CD14-positive monocyte (primary cell): Measurements from ENCODE around the gene DPYSL3. TPM values are rescaled to one million over a fixed set of nuclear protein-coding genes. Genes with fewer than 3 reads are reported as not detected.

Experiments
- DNase-seq, 3 donors: peaks; one replicate each; pipeline ENCODE4 v3.0.0-alpha.2; 2011 to 2022
- H2AFZ ChIP-seq: 2 replicates; pipeline ENCODE4 v1.6.0; 2012; ENCODE audit warnings: mild to moderate bottlenecking, low read depth, low read length, inconsistent platforms; ENCODE audit not compliant: insufficient read depth, poor library complexity, severe bottlenecking
- H3K27ac ChIP-seq, 2 donors: 1 replicate in 1 of 2; 2 replicates in 1 of 2; pipeline ENCODE4 v1.5.1; 2012 to 2013; ENCODE audit warnings: low read length in 2 of 2, control low read depth in 1 of 2, inconsistent platforms in 1 of 2, low read depth in 1 of 2, mild to moderate bottlenecking in 1 of 2
- H3K27me3 ChIP-seq, 2 donors: one replicate each; pipeline versions ENCODE4 v1.6.0 to v1.6.1; 2011 to 2013; ENCODE audit warnings: low read length in 2 of 2; ENCODE audit not compliant: control insufficient read depth in 2 of 2, insufficient read depth in 2 of 2
- H3K36me3 ChIP-seq, 2 donors: replicated peaks in 1 of 2; 1 replicate in 1 of 2; 2 replicates in 1 of 2; pipeline versions ENCODE4 v1.5.1 to v1.6.1; 2012 to 2013; ENCODE audit warnings: low read length in 2 of 2, control low read depth in 1 of 2, inconsistent platforms in 1 of 2, mild to moderate bottlenecking in 1 of 2; ENCODE audit not compliant: insufficient read depth in 2 of 2, control insufficient read depth in 1 of 2
- H3K4me1 ChIP-seq, 2 donors: 1 replicate in 1 of 2; 2 replicates in 1 of 2; pipeline versions ENCODE4 v1.5.1 to v1.6.1; 2012 to 2013; ENCODE audit warnings: low read length in 2 of 2, control low read depth in 1 of 2, inconsistent platforms in 1 of 2, mild to moderate bottlenecking in 1 of 2, moderate library complexity in 1 of 2; ENCODE audit not compliant: insufficient read depth in 2 of 2, control insufficient read depth in 1 of 2
- H3K4me2 ChIP-seq: replicated peaks from 2 replicates; pipeline ENCODE3; 2012; ENCODE audit warnings: low read length, moderate library complexity, mild to moderate bottlenecking; ENCODE audit not compliant: poor library complexity, severe bottlenecking; ENCODE audit errors: extremely low read depth
- H3K4me3 ChIP-seq, 3 experiments: fragments of 200-600 bp in 1 of 3; sonication (generic) in 1 of 3; replicated peaks in 1 of 3; 1 replicate in 2 of 3; 2 replicates in 1 of 3; pipeline ENCODE4 v1.5.1; 2011 to 2013; ENCODE audit warnings: low read length in 3 of 3, mild to moderate bottlenecking in 3 of 3, control low read depth in 2 of 3, low read depth in 2 of 3, inconsistent platforms in 1 of 3, moderate library complexity in 1 of 3
- H3K79me2 ChIP-seq: 2 replicates; pipeline ENCODE4 v1.6.0; 2012; ENCODE audit warnings: mild to moderate bottlenecking, control low read depth, inconsistent platforms, low read length, moderate library complexity; ENCODE audit not compliant: insufficient read depth
- H3K9ac ChIP-seq: 2 replicates; pipeline ENCODE4 v1.6.0; 2017; ENCODE audit warnings: low read length, mild to moderate bottlenecking; ENCODE audit not compliant: insufficient read depth, poor library complexity, severe bottlenecking
- H3K9me3 ChIP-seq, 2 donors: replicated peaks in 1 of 2; 1 replicate in 1 of 2; 2 replicates in 1 of 2; pipeline versions ENCODE4 v1.5.1 to v1.6.1; 2012 to 2013; ENCODE audit warnings: low read length in 2 of 2, control low read depth in 1 of 2; ENCODE audit not compliant: control insufficient read depth in 1 of 2, insufficient read depth in 1 of 2
- H4K20me1 ChIP-seq: 2 replicates; pipeline ENCODE4 v1.6.0; 2012; ENCODE audit warnings: mild to moderate bottlenecking, low read length, control low read depth, moderate library complexity; ENCODE audit not compliant: insufficient read depth
- H3K27ac Mint-ChIP-seq, 7 donors: one replicate each; pipeline ENCODE4 v1.8.0; 2020; ENCODE audit warnings: mild to moderate bottlenecking in 7 of 7, mixed read lengths in 7 of 7, moderate library complexity in 6 of 7, inconsistent platforms in 2 of 7
- H3K27me3 Mint-ChIP-seq, 3 donors: one replicate each; pipeline ENCODE4 v1.8.0; 2021 to 2022; ENCODE audit warnings: low read depth in 3 of 3, mild to moderate bottlenecking in 3 of 3, mixed read lengths in 3 of 3, moderate library complexity in 3 of 3, inconsistent platforms in 1 of 3
- H3K36me3 Mint-ChIP-seq, 2 donors: one replicate each; pipeline ENCODE4 v1.8.0; 2020; ENCODE audit warnings: mixed read lengths in 2 of 2, inconsistent platforms in 1 of 2, mild to moderate bottlenecking in 1 of 2
- H3K4me1 Mint-ChIP-seq: one replicate; pipeline ENCODE4 v1.8.0; 2020; ENCODE audit warnings: mild to moderate bottlenecking, mixed read lengths
- H3K4me3 Mint-ChIP-seq, 2 donors: one replicate each; pipeline ENCODE4 v1.8.0; 2020; ENCODE audit warnings: mild to moderate bottlenecking in 2 of 2, mixed read lengths in 2 of 2, moderate library complexity in 1 of 2
- H3K9me3 Mint-ChIP-seq, 7 donors: one replicate each; pipeline ENCODE4 v1.8.0; 2020 to 2022; ENCODE audit warnings: mixed read lengths in 7 of 7, mild to moderate bottlenecking in 6 of 7, moderate library complexity in 6 of 7, inconsistent platforms in 2 of 7
- CTCF ChIP-seq: fragments of 200-600 bp; IDR thresholded peaks from one replicate; pipeline ENCODE4 v1.8.0; 2022; ENCODE audit warnings: antibody characterized with exemption, mild to moderate bottlenecking
- WGBS: methylation state at CpG from one replicate; pipeline ENCODE4 v1.1.5; 2013; ENCODE audit warnings: missing lambda C conversion rate; ENCODE audit not compliant: insufficient coverage; 5-methylcytosine and 5-hydroxymethylcytosine counted together
- intact Hi-C, 2 donors: fragments of 100-400 bp; cut with micrococcal nuclease; formaldehyde crosslinking; loops; one replicate each; pipeline versions ENCODE4 v1.15.0 to v1.15.1; 2023
- polyA plus RNA-seq, 3 donors: library from polyadenylated mRNA; depleted of rRNA in 1 of 3; unstranded in 2 of 3; stranded (reverse) in 1 of 3; fragments of 300-500 nt in 2 of 3; fragments of >200 nt in 1 of 3; fragmentation: Illumina TruSeq in 2 of 3; gene quantifications; 1 replicate in 2 of 3; 2 replicates in 1 of 3; pipeline ENCODE4 v1.2.3, GENCODE V29; 2012 to 2021

DPYSL3 gene
- polyA plus RNA-seq, 3 donors = 0.05 TPM; not detected in 2

- Histone ChIP-seq H3K36me3 (no peaks in the 10 kb centered on the region), H3K4me3 (no peak overlapping the region), H2AFZ (no peak overlapping the region), H3K27ac (no peak overlapping the region), H4K20me1 (no peaks in the 10 kb centered on the region), H3K4me1 (no peaks in the 10 kb centered on the region), H3K4me2 (no peak overlapping the region), H3K9ac (no peak overlapping the region), H3K9me3 (no peaks in the 10 kb centered on the region), H3K27me3 (no peaks in the 10 kb centered on the region), H3K79me2 (no peaks in the 10 kb centered on the region)
- H3K4me3 Mint-ChIP-seq = no peak overlapping the region
- intact Hi-C loops = no loop called here
- TF ChIP-seq CTCF = no peak
- peaks cover 0 to 2% (median 0%) of the 10 kb centered on the region in 3 donors for H3K27me3 Mint-ChIP-seq
- DNase-seq = no peak
- H3K9me3 Mint-ChIP-seq = peaks cover 0 to 3% (median 0%) of the 10 kb centered on the region in 7 donors
- no peak overlapping the region for H3K27ac Mint-ChIP-seq
- peaks cover 5% of the 10 kb centered on the region for H3K4me1 Mint-ChIP-seq
- no peaks in the 10 kb centered on the region for H3K36me3 Mint-ChIP-seq
Observed at GRCh38 chr5:147445090-147445489, 64.8 kb downstream of the DPYSL3 start.

DNA sequence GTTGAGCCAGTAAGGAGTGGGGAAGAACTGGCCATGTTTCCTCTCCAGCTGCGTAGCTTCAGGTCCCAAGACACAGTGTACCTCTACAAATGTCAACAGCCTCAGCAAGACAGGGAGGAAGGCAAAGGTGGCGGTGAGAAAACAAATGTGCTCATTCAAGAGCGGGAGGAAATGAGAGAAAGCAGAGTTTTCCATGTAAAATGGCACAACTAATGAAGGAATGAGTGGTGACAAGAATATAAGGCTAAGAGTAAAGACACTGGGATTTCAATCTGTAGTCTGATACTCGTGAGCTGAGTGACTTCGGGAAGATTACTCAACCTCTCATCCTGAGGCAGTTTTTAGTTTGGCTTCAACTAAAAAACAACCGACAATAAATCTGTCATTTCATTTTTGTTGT lies 67.6 kb downstream of the DPYSL3 start:
- H3K27me3 Mint-ChIP-seq = peaks cover 0 to 2% (median 0%) of the 10 kb centered on the region in 3 donors
- no peaks in the 10 kb centered on the region for H3K79me2 ChIP-seq
- no peak for DNase-seq
- peaks cover 23% of the 10 kb centered on the region for H3K4me1 Mint-ChIP-seq
- H3K4me2 ChIP-seq = no peak overlapping the region
- no peak overlapping the region for H3K27ac ChIP-seq
- H3K4me1 ChIP-seq = peaks cover 12 to 15% of the 10 kb centered on the region in 2 donors
- no peak overlapping the region for H3K27ac Mint-ChIP-seq
- no peak overlapping the region for H3K9ac ChIP-seq
- H3K9me3 Mint-ChIP-seq = peaks cover 0 to 3% (median 0%) of the 10 kb centered on the region in 7 donors
- 83% methylated on average over 1 of the region's 6 CpGs for WGBS
- no peaks in the 10 kb centered on the region for H3K36me3 ChIP-seq
- no peaks in the 10 kb centered on the region for H3K9me3 ChIP-seq
- intact Hi-C loops = no loop called here
- H3K4me3 Mint-ChIP-seq = no peak overlapping the region
- H3K36me3 Mint-ChIP-seq = no peaks in the 10 kb centered on the region
- H4K20me1 ChIP-seq = no peaks in the 10 kb centered on the region
- no peak for TF ChIP-seq CTCF
- H3K4me3 ChIP-seq = no peak overlapping the region
- no peaks in the 10 kb centered on the region for H3K27me3 ChIP-seq
- H2AFZ ChIP-seq = no peak overlapping the region
